HG02623 (cell line): Measurements from ENCODE around the gene HRH1.
"Not testable (repeated sequence)": the region's sequence is repeated elsewhere in the genome, so short reads cannot be mapped to it uniquely, and the experiment has no call there.

Source experiments
- ATAC-seq: cut with Tn5 transposase; IDR thresholded peaks from one replicate; pipeline ENCODE4 v1.9.1; 2021; ENCODE audit warnings: moderate library complexity; ENCODE audit not compliant: unreplicated experiment

Gene HRH1

GRCh38 chr3:11201251-11202019, 47.1 kb downstream of the HRH1 start:
- no peak for ATAC-seq

GRCh38 chr3:11203961-11204360, 49.7 kb downstream of the HRH1 start:
- ATAC-seq, result no peak

- ATAC-seq, result no peak
Observed at GRCh38 chr3:11204697-11205348, 50.5 kb downstream of the HRH1 start.

- not testable (repeated sequence) for ATAC-seq
Observed at GRCh38 chr3:11205881-11206280, 51.6 kb downstream of the HRH1 start.

GRCh38 chr3:11206316-11206715, 52.0 kb downstream of the HRH1 start:
- no peak for ATAC-seq

GRCh38 chr3:11206953-11207352, 52.7 kb downstream of the HRH1 start:
- ATAC-seq, result no peak

GRCh38 chr3:11211531-11212298, 57.4 kb downstream of the HRH1 start:
- ATAC-seq, result no peak

GRCh38 chr3:11212299-11212608, 58.0 kb downstream of the HRH1 start:
- ATAC-seq, result no peak

- no peak for ATAC-seq
Observed at GRCh38 chr3:11212784-11213183, 58.5 kb downstream of the HRH1 start.

GRCh38 chr3:11213810-11214450, 59.6 kb downstream of the HRH1 start:
- no peak for ATAC-seq

- no peak for ATAC-seq
Observed at GRCh38 chr3:11214451-11214978, 60.2 kb downstream of the HRH1 start.

- not testable (repeated sequence) for ATAC-seq
Observed at GRCh38 chr3:11217370-11217769, 63.1 kb downstream of the HRH1 start.

- ATAC-seq, result no peak
Observed at GRCh38 chr3:11220230-11220629, 65.9 kb downstream of the HRH1 start.

- no peak for ATAC-seq
Observed at GRCh38 chr3:11221818-11222415, 67.6 kb downstream of the HRH1 start.

GRCh38 chr3:11224010-11224409, 69.7 kb downstream of the HRH1 start:
- no peak for ATAC-seq

GRCh38 chr3:11224870-11225229, 70.6 kb downstream of the HRH1 start:
- no peak for ATAC-seq

GRCh38 chr3:11226042-11226370, 71.7 kb downstream of the HRH1 start:
- no peak for ATAC-seq

- no peak for ATAC-seq
Observed at GRCh38 chr3:11228041-11228440, 73.7 kb downstream of the HRH1 start.

GRCh38 chr3:11230125-11230524, 75.8 kb downstream of the HRH1 start:
- ATAC-seq, result no peak

- no peak for ATAC-seq
Observed at GRCh38 chr3:11230832-11231231, 76.5 kb downstream of the HRH1 start.

GRCh38 chr3:11235385-11235784, 81.1 kb downstream of the HRH1 start:
- ATAC-seq, result no peak
